HCT116 (cell line): ENCODE results near the gene OSTF1. TPM values are rescaled to one million over a fixed set of nuclear protein-coding genes. Genes with fewer than 3 reads are reported as not detected.

Source experiments
- ATAC-seq: fragments of 200-7000 bp; cut with Tn5 transposase; 2 replicates; pipeline ENCODE4 v1.9.1; 2020; ENCODE audit warnings: mild to moderate bottlenecking, moderate library complexity
- BruUV-seq: library from RNA; stranded (reverse); fragments of 400-500 nt; replicated peaks from 2 replicates; lab custom pipeline; 2021; lab: Mats Ljungman, UMichigan
- CTCF ChIA-PET: fragments of 300-600 bp; sonication (Branson Sonifier 250); formaldehyde crosslinking; loops from one replicate; lab custom pipeline; 2021; ENCODE audit warnings: antibody characterized with exemption; lab: Charles Lee
- POLR2A ChIA-PET: fragments of 300-600, 350-600 bp; sonication (Branson Sonifier 250); formaldehyde crosslinking; loops from one replicate; lab custom pipeline; 2021; ENCODE audit warnings: antibody characterized with exemption; lab: Charles Lee
- RAD21 ChIA-PET, 2 experiments: fragments of 300-600 bp; sonication (Branson Sonifier 250); formaldehyde crosslinking; loops; one replicate each; lab custom pipeline; 2023; ENCODE audit warnings: low total read pairs in 2 of 2; ENCODE audit not compliant: uncharacterized antibody in 2 of 2, unreplicated experiment in 2 of 2, low non-redundant PET in 1 of 2; lab: Charles Lee
- DNase-seq: peaks from one replicate; pipeline ENCODE4 v3.0.0-alpha.2; 2010; ENCODE audit warnings: low read depth, low spot score
- H2AFZ ChIP-seq: fragments of 200-600 bp; shearing (Covaris generic), sonication (generic); 2 replicates; pipeline ENCODE4 v1.6.1; 2017; ENCODE audit warnings: low read depth, mixed run types, mixed read lengths, antibody characterized with exemption, low read length; ENCODE audit not compliant: poor library complexity, severe bottlenecking
- H3K27ac ChIP-seq: 2 replicates; pipeline ENCODE4 v1.5.1; 2012; ENCODE audit warnings: low read depth, low read length
- H3K27me3 ChIP-seq: fragments of 200-600 bp; sonication (generic); 2 replicates; pipeline ENCODE4 v1.6.1; 2016; ENCODE audit warnings: mixed run types, low read length, mixed read lengths; ENCODE audit not compliant: insufficient read depth
- H3K36me3 ChIP-seq, 2 experiments: fragments of 200-500 bp in 1 of 2; fragments of 200-600 bp in 1 of 2; sonication (Bioruptor generic) in 1 of 2; sonication (generic) in 1 of 2; 2 replicates each; pipeline versions ENCODE4 v1.5.1 to v1.6.1; 2014 to 2016; ENCODE audit warnings: low read length in 2 of 2, inconsistent platforms in 1 of 2, mixed read lengths in 1 of 2, mixed run types in 1 of 2; ENCODE audit not compliant: insufficient read depth in 2 of 2, control insufficient read depth in 1 of 2
- H3K4me1 ChIP-seq, 2 experiments: fragments of 200-600 bp in 1 of 2; sonication (generic) in 1 of 2; 2 replicates each; pipeline versions ENCODE4 v1.5.1 to v1.6.1; 2012 to 2017; ENCODE audit warnings: low read length in 2 of 2, inconsistent platforms in 1 of 2, mild to moderate bottlenecking in 1 of 2, mixed read lengths in 1 of 2, mixed run types in 1 of 2, moderate library complexity in 1 of 2; ENCODE audit not compliant: insufficient read depth in 2 of 2, control insufficient read depth in 1 of 2
- H3K4me2 ChIP-seq: fragments of 200-600 bp; sonication (generic); 2 replicates; pipeline ENCODE4 v1.6.1; 2017; ENCODE audit warnings: mixed run types, low read length, mixed read lengths
- H3K4me3 ChIP-seq, 2 experiments: fragments of 200-600 bp in 1 of 2; sonication (generic) in 1 of 2; replicated peaks in 1 of 2; 2 replicates each; pipeline ENCODE4 v1.5.1; 2011 to 2016; ENCODE audit warnings: low read length in 2 of 2, control low read depth in 1 of 2, low read depth in 1 of 2, mild to moderate bottlenecking in 1 of 2, mixed read lengths in 1 of 2, mixed run types in 1 of 2
- H3K79me2 ChIP-seq: fragments of 200-600 bp; sonication (generic); 2 replicates; pipeline ENCODE4 v1.6.1; 2017; ENCODE audit warnings: mild to moderate bottlenecking, mixed run types, low read length, moderate library complexity, mixed read lengths; ENCODE audit not compliant: insufficient read depth
- H3K9ac ChIP-seq: fragments of 200-600 bp; sonication (generic); 2 replicates; pipeline ENCODE4 v1.6.1; 2016; ENCODE audit warnings: low read length, mixed read lengths
- H3K9me2 ChIP-seq: fragments of 200-600 bp; sonication (generic), shearing (Covaris generic); 2 replicates; pipeline ENCODE4 v1.6.1; 2017; ENCODE audit warnings: mixed run types, mild to moderate bottlenecking, moderate library complexity; ENCODE audit not compliant: insufficient read depth
- H3K9me3 ChIP-seq, 2 experiments: fragments of 200-500 bp in 1 of 2; fragments of 200-600 bp in 1 of 2; sonication (Bioruptor generic) in 1 of 2; sonication (generic) in 1 of 2; 2 replicates each; pipeline ENCODE4 v1.6.1; 2014 to 2017; ENCODE audit warnings: low read length in 2 of 2, mixed read lengths in 2 of 2, inconsistent platforms in 1 of 2, low read depth in 1 of 2, mild to moderate bottlenecking in 1 of 2, mixed run types in 1 of 2, moderate library complexity in 1 of 2; ENCODE audit not compliant: control insufficient read depth in 1 of 2, insufficient read depth in 1 of 2
- H4K20me1 ChIP-seq: fragments of 200-600 bp; sonication (generic), shearing (Covaris generic); 2 replicates; pipeline ENCODE4 v1.6.1; 2017; ENCODE audit warnings: mixed run types, mild to moderate bottlenecking, moderate library complexity; ENCODE audit not compliant: insufficient read depth
- CBX3 ChIP-seq: IDR thresholded peaks from 2 replicates; pipeline ENCODE4 v1.6.1; 2012; ENCODE audit warnings: low read depth
- EGR1 ChIP-seq: IDR thresholded peaks from 2 replicates; pipeline ENCODE4 v1.6.1; 2012; ENCODE audit warnings: low read depth
- ELF1 ChIP-seq: IDR thresholded peaks from 2 replicates; pipeline ENCODE4 v1.6.1; 2012; ENCODE audit warnings: low read depth, borderline replicate concordance
- EZH2phosphoT487 ChIP-seq: fragments of 200-600 bp; IDR thresholded peaks from 2 replicates; pipeline ENCODE4 v1.6.1; 2018; ENCODE audit warnings: antibody characterized with exemption, borderline replicate concordance
- FOSL1 ChIP-seq: IDR thresholded peaks from 2 replicates; pipeline ENCODE4 v1.6.1; 2012; ENCODE audit warnings: low read depth
- JUND ChIP-seq: IDR thresholded peaks from 2 replicates; pipeline ENCODE4 v1.6.1; 2012
- RAD21 ChIP-seq: IDR thresholded peaks from 2 replicates; pipeline ENCODE4 v1.6.1; 2012; ENCODE audit warnings: low read depth, mild to moderate bottlenecking
- REST ChIP-seq: IDR thresholded peaks from 2 replicates; pipeline ENCODE4 v1.6.1; 2012; ENCODE audit warnings: low read depth
- SIN3A ChIP-seq: IDR thresholded peaks from 2 replicates; pipeline ENCODE4 v1.6.1; 2012; ENCODE audit warnings: low read depth
- SP1 ChIP-seq: IDR thresholded peaks from 2 replicates; pipeline ENCODE4 v1.6.1; 2012; ENCODE audit warnings: low read depth
- SRF ChIP-seq: IDR thresholded peaks from 2 replicates; pipeline ENCODE4 v1.6.1; 2012; ENCODE audit warnings: low read depth
- TCF7L2 ChIP-seq: IDR thresholded peaks from 2 replicates; pipeline ENCODE4 v1.7.0; 2011; ENCODE audit warnings: borderline replicate concordance, inconsistent platforms; ENCODE audit not compliant: insufficient read depth, insufficient read length; ENCODE audit errors: extremely low read depth
- ZBTB33 ChIP-seq: IDR thresholded peaks from 2 replicates; pipeline ENCODE4 v1.6.1; 2011; ENCODE audit warnings: mild to moderate bottlenecking, low read length, moderate library complexity; ENCODE audit not compliant: insufficient replicate concordance; ENCODE audit errors: extremely low read depth
- ZFX ChIP-seq: fragments of 450-650 bp; IDR thresholded peaks from 2 replicates; pipeline ENCODE4 v1.6.1; 2017
- ZNF274 ChIP-seq: fragments of 200-500 bp; sonication (Bioruptor generic); IDR thresholded peaks from 2 replicates; pipeline ENCODE4 v1.6.1; 2014; ENCODE audit warnings: mild to moderate bottlenecking, low read depth, low read length, inconsistent platforms
- intact Hi-C: fragments of 100-400 bp; cut with micrococcal nuclease; formaldehyde crosslinking; loops from 2 replicates; pipeline ENCODE4 v1.10.0; 2022
- total RNA-seq: library from RNA; stranded (reverse); gene quantifications from one replicate; pipeline ENCODE4 v1.2.1, GENCODE V29; 2021; ENCODE audit not compliant: unreplicated experiment

Gene OSTF1
- total RNA-seq, 1 experiment from 2014 or later = 20.7 TPM

- POLR2A ChIA-PET = no interaction called here
- intact Hi-C loops = no loop called here
- Histone ChIP-seq H3K79me2 (no peaks in the 10 kb centered on the region), H3K4me2 (no peak overlapping the region), H3K9me3 (no peaks in the 10 kb centered on the region), H3K4me1 (peaks cover under 1 to 3% of the 10 kb centered on the region in 2 experiments; a peak in 2 of 4 replicates), H3K27me3 (no peaks in the 10 kb centered on the region), H3K9ac (no peak overlapping the region), H3K27ac (no peak overlapping the region), H2AFZ (no peak overlapping the region), H3K4me3 (no peak overlapping the region), H3K9me2 (no peaks in the 10 kb centered on the region), H3K36me3 (no peaks in the 10 kb centered on the region), H4K20me1 (no peaks in the 10 kb centered on the region)
- no TSS peak for BruUV-seq
- no peak for DNase-seq
- no peak for ATAC-seq
- CTCF ChIA-PET = no interaction called here
- RAD21 ChIA-PET = no interaction called here
- TF ChIP-seq ZBTB33 (no peak), SP1 (no peak), ELF1 (no peak), ZFX (no peak), FOSL1 (no peak), SIN3A (no peak), TCF7L2 (no peak), RAD21 (no peak), SRF (no peak)
Measured at GRCh38 chr9:75105841-75106240, 17.5 kb downstream of the OSTF1 start.

GRCh38 chr9:75106857-75107256 lies 18.5 kb downstream of the OSTF1 start:
- ChIA-PET CTCF (no interaction called here), POLR2A (no interaction called here), RAD21 (no interaction called here)
- Histone ChIP-seq H3K79me2 (no peaks in the 10 kb centered on the region), H3K9ac (no peak overlapping the region), H3K27me3 (no peaks in the 10 kb centered on the region), H3K27ac (no peak overlapping the region), H3K4me3 (no peak overlapping the region), H3K4me1 (peaks cover 3 to 11% of the 10 kb centered on the region in 2 experiments; a peak in 2 of 4 replicates), H2AFZ (no peak overlapping the region), H3K36me3 (no peaks in the 10 kb centered on the region), H3K9me3 (no peaks in the 10 kb centered on the region), H3K4me2 (no peak overlapping the region), H4K20me1 (no peaks in the 10 kb centered on the region), H3K9me2 (no peaks in the 10 kb centered on the region)
- BruUV-seq = no TSS peak
- intact Hi-C loops = no loop called here
- DNase-seq (no peak), ATAC-seq (no peak)
- no peak for TF ChIP-seq SIN3A
- TF ChIP-seq CBX3 = no peak
- no peak for TF ChIP-seq RAD21
- no peak for TF ChIP-seq ZBTB33
- TF ChIP-seq JUND = no peak
- TF ChIP-seq EGR1 = no peak
- no peak for TF ChIP-seq ZNF274
- no peak for TF ChIP-seq REST
- TF ChIP-seq EZH2phosphoT487 = no peak
